Measurements from ENCODE around the gene TNRC6A.
"Not testable (repeated sequence)": the region's sequence is repeated elsewhere in the genome, so short reads cannot be mapped to it uniquely, and the experiment has no call there.

Gene TNRC6A

GRCh38 chr16:24699151-24699723 lies 30.2 kb upstream of the TNRC6A start:
- Histone ChIP-seq H3K18ac (ENCODE audit: low read length) (no peak overlapping the region), H3K9me3 (ENCODE audit: insufficient read depth, low read depth, low read length) (peaks cover 2% of the 10 kb centered on the region), H2BK12ac (ENCODE audit: low read length) (no peak overlapping the region), H4K91ac (ENCODE audit: low read depth, low read length) (no peak overlapping the region), H3K27me3 (ENCODE audit: insufficient read depth, low read length) (no peaks in the 10 kb centered on the region), H3K79me1 (ENCODE audit: low read length) (peaks cover 4% of the 10 kb centered on the region), H3K9ac (ENCODE audit: low read length) (no peak overlapping the region), H3K79me2 (ENCODE audit: control insufficient read depth, insufficient read depth, low read length, poor library complexity) (no peaks in the 10 kb centered on the region), H3K4me3 (ENCODE audit: low read depth, low read length) (no peak overlapping the region), H2BK120ac (ENCODE audit: insufficient read depth, low read length, poor library complexity) (no peak overlapping the region), H2AK5ac (ENCODE audit: low read length) (no peak overlapping the region), H3K4ac (ENCODE audit: low read depth, low read length) (no peak overlapping the region), H4K12ac (ENCODE audit: low read depth, low read length) (no peak overlapping the region), H2AFZ (ENCODE audit: insufficient read depth, low read length, poor library complexity) (no peak overlapping the region), H3K4me2 (ENCODE audit: low read length) (no peak overlapping the region), H3K27ac (ENCODE audit: low read depth, low read length) (no peak overlapping the region), H3K14ac (ENCODE audit: low read length) (no peak overlapping the region), H3K36me3 (ENCODE audit: control insufficient read depth in 1 of 2, insufficient read depth in 2 of 2, low read length in 2 of 2) (no peaks in the 10 kb centered on the region), H3K23ac (ENCODE audit: low read length) (no peak overlapping the region), H4K8ac (ENCODE audit: low read depth, low read length) (no peak overlapping the region), H3K4me1 (ENCODE audit: control insufficient read depth in 1 of 2, insufficient read depth in 2 of 2, low read length in 2 of 2) (peaks cover 5 to 10% of the 10 kb centered on the region in 2 experiments), H2BK5ac (ENCODE audit: low read depth, low read length, poor library complexity) (no peak overlapping the region)
- DNase-seq = peak; percentile 95 to 98
- no CpG with 5 or more reads among the region's 7 CpGs for WGBS (ENCODE audit: extremely low coverage, insufficient coverage, insufficient read length)

- H3K79me1 ChIP-seq (ENCODE audit: low read length) = peaks cover 4% of the 10 kb centered on the region
- H3K4me2 ChIP-seq (ENCODE audit: low read length) = peak overlapping the region; percentile 22
- H3K36me3 ChIP-seq (ENCODE audit: control insufficient read depth in 1 of 2, insufficient read depth in 2 of 2, low read length in 2 of 2) = no peaks in the 10 kb centered on the region
- H3K27me3 ChIP-seq (ENCODE audit: insufficient read depth, low read length) = no peaks in the 10 kb centered on the region
- peak; percentile 39 to 54 for DNase-seq
- no CpG with 5 or more reads among the region's 11 CpGs for WGBS (ENCODE audit: extremely low coverage, insufficient coverage, insufficient read length)
- H3K9me3 ChIP-seq (ENCODE audit: insufficient read depth, low read depth, low read length) = no peaks in the 10 kb centered on the region
- H3K79me2 ChIP-seq (ENCODE audit: control insufficient read depth, insufficient read depth, low read length, poor library complexity) = no peaks in the 10 kb centered on the region
- no peak overlapping the region for H3K9ac ChIP-seq (ENCODE audit: low read length)
- no peak overlapping the region for H2AFZ ChIP-seq (ENCODE audit: insufficient read depth, low read length, poor library complexity)
- H2AK5ac ChIP-seq (ENCODE audit: low read length) = peak overlapping the region; percentile 33
- peak overlapping the region; percentile 47 for H4K91ac ChIP-seq (ENCODE audit: low read depth, low read length)
- H2BK5ac ChIP-seq (ENCODE audit: low read depth, low read length, poor library complexity) = peak overlapping the region; percentile 13
- peaks cover 5 to 10% of the 10 kb centered on the region in 2 experiments for H3K4me1 ChIP-seq (ENCODE audit: control insufficient read depth in 1 of 2, insufficient read depth in 2 of 2, low read length in 2 of 2)
- H2BK120ac ChIP-seq (ENCODE audit: insufficient read depth, low read length, poor library complexity) = no peak overlapping the region
- peak overlapping the region; percentile 15 for H2BK12ac ChIP-seq (ENCODE audit: low read length)
- H4K12ac ChIP-seq (ENCODE audit: low read depth, low read length) = no peak overlapping the region
- no peak overlapping the region for H3K4me3 ChIP-seq (ENCODE audit: low read depth, low read length)
- H3K18ac ChIP-seq (ENCODE audit: low read length) = peak overlapping the region; percentile 6
- no peak overlapping the region for H4K8ac ChIP-seq (ENCODE audit: low read depth, low read length)
- peak overlapping the region; percentile 42 for H3K27ac ChIP-seq (ENCODE audit: low read depth, low read length)
- H3K23ac ChIP-seq (ENCODE audit: low read length) = no peak overlapping the region
- H3K4ac ChIP-seq (ENCODE audit: low read depth, low read length) = no peak overlapping the region
- peak overlapping the region; percentile 12 for H3K14ac ChIP-seq (ENCODE audit: low read length)
Measured at GRCh38 chr16:24700549-24701392, 28.7 kb upstream of the TNRC6A start.

GRCh38 chr16:24701521-24701951 lies 27.9 kb upstream of the TNRC6A start:
- WGBS (ENCODE audit: extremely low coverage, insufficient coverage, insufficient read length) = no CpG with 5 or more reads among the region's 5 CpGs
- no peaks in the 10 kb centered on the region for H3K9me3 ChIP-seq (ENCODE audit: insufficient read depth, low read depth, low read length)
- H3K27ac ChIP-seq (ENCODE audit: low read depth, low read length) = peak overlapping the region; percentile 16
- no peak overlapping the region for H2AK5ac ChIP-seq (ENCODE audit: low read length)
- no peak overlapping the region for H3K4ac ChIP-seq (ENCODE audit: low read depth, low read length)
- H3K36me3 ChIP-seq (ENCODE audit: control insufficient read depth in 1 of 2, insufficient read depth in 2 of 2, low read length in 2 of 2) = no peaks in the 10 kb centered on the region
- no peaks in the 10 kb centered on the region for H3K27me3 ChIP-seq (ENCODE audit: insufficient read depth, low read length)
- H4K91ac ChIP-seq (ENCODE audit: low read depth, low read length) = no peak overlapping the region
- no peaks in the 10 kb centered on the region for H3K79me2 ChIP-seq (ENCODE audit: control insufficient read depth, insufficient read depth, low read length, poor library complexity)
- no peak overlapping the region for H2BK5ac ChIP-seq (ENCODE audit: low read depth, low read length, poor library complexity)
- H4K12ac ChIP-seq (ENCODE audit: low read depth, low read length) = no peak overlapping the region
- no peak overlapping the region for H3K4me3 ChIP-seq (ENCODE audit: low read depth, low read length)
- no peak overlapping the region for H3K18ac ChIP-seq (ENCODE audit: low read length)
- no peak overlapping the region for H2BK12ac ChIP-seq (ENCODE audit: low read length)
- no peak overlapping the region for H3K23ac ChIP-seq (ENCODE audit: low read length)
- H3K4me1 ChIP-seq (ENCODE audit: control insufficient read depth in 1 of 2, insufficient read depth in 2 of 2, low read length in 2 of 2) = peaks cover 5 to 10% of the 10 kb centered on the region in 2 experiments
- H3K14ac ChIP-seq (ENCODE audit: low read length) = no peak overlapping the region
- peaks cover 4% of the 10 kb centered on the region for H3K79me1 ChIP-seq (ENCODE audit: low read length)
- no peak overlapping the region for H3K9ac ChIP-seq (ENCODE audit: low read length)
- no peak overlapping the region for H2BK120ac ChIP-seq (ENCODE audit: insufficient read depth, low read length, poor library complexity)
- H3K4me2 ChIP-seq (ENCODE audit: low read length) = no peak overlapping the region
- DNase-seq = no peak
- no peak overlapping the region for H2AFZ ChIP-seq (ENCODE audit: insufficient read depth, low read length, poor library complexity)
- H4K8ac ChIP-seq (ENCODE audit: low read depth, low read length) = no peak overlapping the region

GRCh38 chr16:24707760-24708159 lies 21.7 kb upstream of the TNRC6A start:
- H3K4me3 ChIP-seq (ENCODE audit: low read depth, low read length); H3K79me1 ChIP-seq (ENCODE audit: low read length); H4K8ac ChIP-seq (ENCODE audit: low read depth, low read length); H2BK12ac ChIP-seq (ENCODE audit: low read length); H3K27me3 ChIP-seq (ENCODE audit: insufficient read depth, low read length); H3K9ac ChIP-seq (ENCODE audit: low read length); H3K23ac ChIP-seq (ENCODE audit: low read length); H3K14ac ChIP-seq (ENCODE audit: low read length); H4K91ac ChIP-seq (ENCODE audit: low read depth, low read length); H3K4me1 ChIP-seq (ENCODE audit: control insufficient read depth in 1 of 2, insufficient read depth in 2 of 2, low read length in 2 of 2); DNase-seq; H3K18ac ChIP-seq (ENCODE audit: low read length); H3K4ac ChIP-seq (ENCODE audit: low read depth, low read length); H2AK5ac ChIP-seq (ENCODE audit: low read length); H2BK5ac ChIP-seq (ENCODE audit: low read depth, low read length, poor library complexity); H3K79me2 ChIP-seq (ENCODE audit: control insufficient read depth, insufficient read depth, low read length, poor library complexity); H2BK120ac ChIP-seq (ENCODE audit: insufficient read depth, low read length, poor library complexity); H3K27ac ChIP-seq (ENCODE audit: low read depth, low read length); H3K4me2 ChIP-seq (ENCODE audit: low read length); H3K36me3 ChIP-seq (ENCODE audit: control insufficient read depth in 1 of 2, insufficient read depth in 2 of 2, low read length in 2 of 2); H3K9me3 ChIP-seq (ENCODE audit: insufficient read depth, low read depth, low read length); H4K12ac ChIP-seq (ENCODE audit: low read depth, low read length); H2AFZ ChIP-seq (ENCODE audit: insufficient read depth, low read length, poor library complexity): not testable (repeated sequence)
- WGBS (ENCODE audit: extremely low coverage, insufficient coverage, insufficient read length) = no CpG with 5 or more reads among the region's 7 CpGs

Measured in trophoblast cell (in vitro differentiated cells and primary cell).